ENCODE data around the gene SFRP4. TPM values are rescaled to one million over a fixed set of nuclear protein-coding genes. Genes with fewer than 3 reads are reported as not detected.

SFRP4 gene
- total RNA-seq, 4 donors from 2014 or later = 2.4 to 12.9 (median 5.6) TPM

Other genes starting within 250 kb of the SFRP4 start
- 1 to 10 TPM in 2 of 4 donors, under 1 TPM in 1, not detected in 1; 0.57 to 1.2 (median 1.1) TPM for gene GPR141, start 233.1 kb downstream of the SFRP4 start, total RNA-seq
- gene NME8, start 68.2 kb downstream of the SFRP4 start, total RNA-seq = not detected
- 10 to 100 TPM; 14.5 to 53.5 (median 34.9) TPM for gene EPDR1, start 3.8 kb upstream of the SFRP4 start, total RNA-seq